HepG2 (cell line): ENCODE data around the gene FAM53B. TPM values are rescaled to one million over a fixed set of nuclear protein-coding genes. Genes with fewer than 3 reads are reported as not detected.
A peak's percentile ranks its signal among the peaks of the same experiment; 100 is the strongest.

ENCODE experiments used
- ATF5 ChIP-seq: sonication (generic); formaldehyde crosslinking; IDR thresholded peaks from 2 replicates; pipeline ENCODE4 v1.4.0; 2020; ENCODE audit warnings: mild to moderate bottlenecking, low read depth, missing genetic modification reagents
- FOSL2 ChIP-seq: sonication (generic); formaldehyde crosslinking; IDR thresholded peaks from 2 replicates; pipeline ENCODE4 v1.4.0; 2020; ENCODE audit warnings: missing genetic modification reagents
- HBP1 ChIP-seq: IDR thresholded peaks from 2 replicates; pipeline ENCODE4 v1.6.1; 2016; ENCODE audit warnings: low read depth, control low read depth
- HDAC1 ChIP-seq: sonication (generic); formaldehyde crosslinking; IDR thresholded peaks from 2 replicates; pipeline ENCODE4 v1.5.1; 2020; ENCODE audit warnings: mild to moderate bottlenecking, missing genetic modification reagents
- KDM4B ChIP-seq: sonication (generic); formaldehyde crosslinking; IDR thresholded peaks from 2 replicates; pipeline ENCODE4 v1.4.0; 2020; ENCODE audit warnings: missing genetic modification reagents
- KLF12 ChIP-seq: sonication (generic); formaldehyde crosslinking; IDR thresholded peaks from 2 replicates; pipeline ENCODE4 v1.4.0; 2020; ENCODE audit warnings: missing genetic modification reagents, borderline replicate concordance
- MYC ChIP-seq: sonication (generic); formaldehyde crosslinking; IDR thresholded peaks from 2 replicates; pipeline ENCODE4 v1.9.0; 2021; ENCODE audit warnings: missing genetic modification reagents, borderline replicate concordance
- NFE2L2 ChIP-seq: fragments of 150-350 bp; IDR thresholded peaks from 2 replicates; pipeline ENCODE4 v1.6.1; 2014; ENCODE audit warnings: low read length
- NFKB2 ChIP-seq: sonication (generic); formaldehyde crosslinking; IDR thresholded peaks from 2 replicates; pipeline ENCODE4 v1.4.0; 2020; ENCODE audit warnings: missing genetic modification reagents, borderline replicate concordance
- PCBP1 ChIP-seq: fragments of 200-400 bp; formaldehyde crosslinking; IDR thresholded peaks from 2 replicates; pipeline ENCODE4 v1.6.1; 2017; ENCODE audit warnings: mild to moderate bottlenecking, low read depth, low read length, borderline replicate concordance
- REXO4 ChIP-seq: sonication (generic); formaldehyde crosslinking; IDR thresholded peaks from 2 replicates; pipeline ENCODE4 v1.8.0; 2022; ENCODE audit warnings: missing genetic modification reagents, mild to moderate bottlenecking, borderline replicate concordance
- RFX1 ChIP-seq: fragments of 450-650 bp; IDR thresholded peaks from 2 replicates; pipeline ENCODE4 v1.6.1; 2017
- RFX3 ChIP-seq: IDR thresholded peaks from 2 replicates; pipeline ENCODE4 v1.6.1; 2016; ENCODE audit warnings: missing biosample characterization, missing genetic modification reagents
- SAP130 ChIP-seq: IDR thresholded peaks from 2 replicates; pipeline ENCODE4 v1.6.1; 2016; ENCODE audit warnings: low read depth
- SIX1 ChIP-seq: sonication (generic); formaldehyde crosslinking; IDR thresholded peaks from 2 replicates; pipeline ENCODE4 v1.4.0; 2020; ENCODE audit warnings: missing genetic modification reagents, borderline replicate concordance
- STAT5B ChIP-seq: sonication (generic); formaldehyde crosslinking; IDR thresholded peaks from 2 replicates; pipeline ENCODE4 v1.4.0; 2020; ENCODE audit warnings: missing genetic modification reagents
- ZNF276 ChIP-seq: sonication (generic); formaldehyde crosslinking; IDR thresholded peaks from 2 replicates; pipeline ENCODE4 v1.4.0; 2020; ENCODE audit warnings: mild to moderate bottlenecking, low read depth, missing genetic modification reagents
- ZNF44 ChIP-seq: sonication (generic); formaldehyde crosslinking; IDR thresholded peaks from 2 replicates; pipeline ENCODE4 v1.5.1; 2020; ENCODE audit warnings: mild to moderate bottlenecking, missing genetic modification reagents
- ZNF460 ChIP-seq: sonication (generic); formaldehyde crosslinking; IDR thresholded peaks from 2 replicates; pipeline ENCODE4 v1.5.1; 2020; ENCODE audit warnings: missing genetic modification reagents, mild to moderate bottlenecking, borderline replicate concordance
- ZNF552 ChIP-seq: sonication (generic); formaldehyde crosslinking; IDR thresholded peaks from 2 replicates; pipeline ENCODE4 v1.9.0; 2022; ENCODE audit warnings: missing genetic modification reagents, mild to moderate bottlenecking, borderline replicate concordance
- ZNF572 ChIP-seq: sonication (generic); formaldehyde crosslinking; IDR thresholded peaks from 2 replicates; pipeline ENCODE4 v1.5.1; 2020; ENCODE audit warnings: mild to moderate bottlenecking, missing genetic modification reagents
- ZNF687 ChIP-seq: sonication (generic); formaldehyde crosslinking; IDR thresholded peaks from 2 replicates; pipeline ENCODE4 v1.5.1; 2020; ENCODE audit warnings: mild to moderate bottlenecking, missing genetic modification reagents, moderate library complexity
- polyA plus RNA-seq, 8 experiments: library from polyadenylated mRNA; depleted of rRNA in 3 of 8; stranded (reverse) in 7 of 8; unstranded in 1 of 8; fragments of >200 nt; fragmentation: Illumina TruSeq in 4 of 8; extraction: Trizol in 4 of 8; gene quantifications; 2 replicates each; pipeline versions ENCODE4 v1.2.1 to v1.2.3, GENCODE V29; 2011 to 2016; ENCODE audit warnings: low read depth in 4 of 8, missing spikeins in 1 of 8, mixed read lengths in 1 of 8; ENCODE audit not compliant: insufficient read depth in 1 of 8
- total RNA-seq, 5 experiments: library from RNA; depleted of rRNA; stranded (reverse); fragments of >200 nt; fragmentation: Illumina TruSeq; extraction: Trizol; gene quantifications; 2 replicates each; pipeline ENCODE4 v1.2.3, GENCODE V29; 2016; ENCODE audit warnings: low read depth in 1 of 5

The FAM53B gene
- total and polyA plus RNA-seq, 2 of the 13 experiments (the other 11 are each of a cell fraction or from before 2014, with no cell fraction given), result 6.4 to 19.3 TPM

- TF ChIP-seq ZNF276 (CRISPR knock-in tag), result no peak
- TF ChIP-seq ZNF572, result peak; percentile 87; the same call in 1 of the 2 replicates
- TF ChIP-seq KDM4B (CRISPR knock-in tag), result no peak
- TF ChIP-seq PCBP1, result peak; percentile 81; the same call in 1 of the 2 replicates
- TF ChIP-seq NFKB2 (CRISPR knock-in tag), result no peak
- TF ChIP-seq MYC, result peak; percentile 30
- no peak for TF ChIP-seq RFX1
- TF ChIP-seq ZNF44, result no peak
- TF ChIP-seq STAT5B (CRISPR knock-in tag), result no peak
- no peak for TF ChIP-seq SIX1 (CRISPR knock-in tag)
- TF ChIP-seq REXO4 (CRISPR knock-in tag), result no peak
- TF ChIP-seq HBP1 (CRISPR knock-in tag), result 0 out of 2 replicates have a peak, but pooled peaks have one; percentile 30
- TF ChIP-seq RFX3 (CRISPR knock-in tag), result no peak
- TF ChIP-seq ZNF460, result no peak
- no peak for TF ChIP-seq KLF12 (CRISPR knock-in tag)
- TF ChIP-seq NFE2L2, result no peak
- no peak for TF ChIP-seq ATF5
- TF ChIP-seq HDAC1 (CRISPR knock-in tag), result peak; percentile 33; the same call in 1 of the 2 replicates
- TF ChIP-seq ZNF552, result no peak
- peak; percentile 77 for TF ChIP-seq SAP130 (CRISPR knock-in tag)
- TF ChIP-seq ZNF687 (CRISPR knock-in tag), result peak; percentile 87
- no peak for TF ChIP-seq FOSL2
Measured at GRCh38 chr10:124605856-124606812, 138.0 kb downstream of the FAM53B start (continued).
